Endothelial cell (in vitro differentiated cells): ENCODE measurements around the gene CCDC167. TPM values are rescaled to one million over a fixed set of nuclear protein-coding genes. Genes with fewer than 3 reads are reported as not detected.

Source experiments
- DNase-seq: peaks from one replicate; pipeline ENCODE4 v3.0.0; 2021; ENCODE audit warnings: low spot score
- H3K27ac Mint-ChIP-seq: one replicate; pipeline ENCODE4 v1.8.0; 2021; ENCODE audit warnings: mixed read lengths, inconsistent platforms; ENCODE audit not compliant: unreplicated experiment
- H3K27me3 Mint-ChIP-seq: one replicate; pipeline ENCODE4 v1.8.0; 2021; ENCODE audit warnings: mild to moderate bottlenecking, moderate library complexity, mixed read lengths, inconsistent platforms; ENCODE audit not compliant: unreplicated experiment
- H3K36me3 Mint-ChIP-seq: one replicate; pipeline ENCODE4 v1.8.0; 2021; ENCODE audit warnings: mild to moderate bottlenecking, low read depth, mixed read lengths, inconsistent platforms; ENCODE audit not compliant: unreplicated experiment
- H3K4me1 Mint-ChIP-seq: one replicate; pipeline ENCODE4 v1.8.0; 2021; ENCODE audit warnings: mild to moderate bottlenecking, mixed read lengths, inconsistent platforms; ENCODE audit not compliant: unreplicated experiment
- H3K4me3 Mint-ChIP-seq: one replicate; pipeline ENCODE4 v1.8.0; 2021; ENCODE audit warnings: mild to moderate bottlenecking, mixed read lengths, inconsistent platforms; ENCODE audit not compliant: unreplicated experiment
- H3K9me3 Mint-ChIP-seq: one replicate; pipeline ENCODE4 v1.8.0; 2021; ENCODE audit warnings: mixed read lengths, inconsistent platforms; ENCODE audit not compliant: unreplicated experiment
- CTCF ChIP-seq: fragments of 200-600 bp; sonication (generic); IDR thresholded peaks from one replicate; pipeline ENCODE4 v1.5.0; 2021; ENCODE audit warnings: antibody characterized with exemption; ENCODE audit not compliant: unreplicated experiment
- total RNA-seq: library from RNA; stranded (reverse); fragmentation: NEBNext Ultra II Directional; extraction: Animal tissue kit (Norgen Biotek cat#: 25700); gene quantifications from one replicate; pipeline ENCODE4 v1.2.1, GENCODE V29; 2021; ENCODE audit not compliant: unreplicated experiment

CCDC167 gene
- total RNA-seq, 1 donor from 2014 or later = 38.0 TPM

GRCh38 chr6:37487591-37488380, 11.9 kb downstream of the CCDC167 start:
- Mint-ChIP-seq H3K27ac (no peak overlapping the region), H3K27me3 (peaks cover 2% of the 10 kb centered on the region), H3K4me3 (no peak overlapping the region), H3K9me3 (no peaks in the 10 kb centered on the region), H3K36me3 (peaks cover 14% of the 10 kb centered on the region), H3K4me1 (peaks cover 4% of the 10 kb centered on the region)
- no peak for TF ChIP-seq CTCF
- DNase-seq = no peak

GRCh38 chr6:37486121-37486839, 13.4 kb downstream of the CCDC167 start:
- Mint-ChIP-seq H3K4me3 (no peak overlapping the region), H3K27me3 (peaks cover 2% of the 10 kb centered on the region), H3K4me1 (peaks cover 12% of the 10 kb centered on the region), H3K9me3 (no peaks in the 10 kb centered on the region), H3K36me3 (peaks cover 27% of the 10 kb centered on the region), H3K27ac (no peak overlapping the region)
- no peak for DNase-seq
- no peak for TF ChIP-seq CTCF

GRCh38 chr6:37485291-37485702, 14.4 kb downstream of the CCDC167 start:
- Mint-ChIP-seq H3K27me3 (peaks cover 2% of the 10 kb centered on the region), H3K4me1 (peaks cover 20% of the 10 kb centered on the region), H3K9me3 (no peaks in the 10 kb centered on the region), H3K36me3 (peaks cover 31% of the 10 kb centered on the region), H3K4me3 (no peak overlapping the region), H3K27ac (no peak overlapping the region)
- peak; percentile 24 for DNase-seq
- TF ChIP-seq CTCF = peak; percentile 35

- H3K27me3 Mint-ChIP-seq = no peaks in the 10 kb centered on the region
- H3K36me3 Mint-ChIP-seq = peaks cover 31% of the 10 kb centered on the region
- no peak for TF ChIP-seq CTCF
- peaks cover 19% of the 10 kb centered on the region for H3K4me1 Mint-ChIP-seq
- H3K9me3 Mint-ChIP-seq = no peaks in the 10 kb centered on the region
- H3K4me3 Mint-ChIP-seq = no peak overlapping the region
- H3K27ac Mint-ChIP-seq = no peak overlapping the region
- no peak for DNase-seq
Measured at GRCh38 chr6:37484786-37485170, 14.9 kb downstream of the CCDC167 start.
